Activated naive CD8-positive, alpha-beta T cell treated with anti-CD3 and anti-CD28 coated beads, Interleukin-2, amount 50 U/mL, for 24 hours (primary cell): ENCODE results near the gene ABLIM1.

Source experiments
- ATAC-seq: fragments of 150-1000 bp; cut with Tn5 transposase; one replicate; pipeline ENCODE4 v1.10.0; 2021
- DNase-seq: peaks from one replicate; pipeline ENCODE4 v3.0.0; 2021
- H3K27ac Mint-ChIP-seq: one replicate; pipeline ENCODE4 v1.8.0; 2021; ENCODE audit warnings: mild to moderate bottlenecking, mixed read lengths
- H3K27me3 Mint-ChIP-seq: one replicate; pipeline ENCODE4 v1.8.0; 2021; ENCODE audit warnings: mixed read lengths
- H3K36me3 Mint-ChIP-seq: one replicate; pipeline ENCODE4 v1.8.0; 2021; ENCODE audit warnings: low read depth, mixed read lengths
- H3K4me1 Mint-ChIP-seq: one replicate; pipeline ENCODE4 v1.8.0; 2021; ENCODE audit warnings: mixed read lengths
- H3K4me3 Mint-ChIP-seq: one replicate; pipeline ENCODE4 v1.8.0; 2021; ENCODE audit warnings: mild to moderate bottlenecking, moderate library complexity, mixed read lengths
- H3K9me3 Mint-ChIP-seq: one replicate; pipeline ENCODE4 v1.8.0; 2021; ENCODE audit warnings: mixed read lengths

Gene ABLIM1

DNA sequence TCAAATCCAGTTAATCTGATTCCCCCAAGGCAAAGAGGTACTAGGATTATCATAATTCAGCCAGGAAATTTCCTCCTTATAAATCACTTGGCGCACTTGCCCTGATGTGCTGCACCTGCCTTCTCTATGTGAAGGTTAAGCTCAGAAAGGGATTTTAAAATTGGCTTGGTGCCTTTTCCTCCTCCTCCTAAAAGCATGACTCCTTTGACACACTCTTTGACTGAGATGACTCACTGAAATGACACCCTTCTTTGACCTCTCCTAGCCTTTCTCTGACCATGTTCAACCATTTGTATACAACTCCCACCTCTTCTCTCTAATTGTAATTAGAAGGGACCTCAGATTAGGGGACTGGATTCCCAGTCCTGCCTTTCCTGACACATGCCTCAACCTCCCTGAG, 46.5 kb downstream of the ABLIM1 start:
- no peak overlapping the region for H3K4me3 Mint-ChIP-seq
- H3K4me1 Mint-ChIP-seq: peaks cover 7% of the 10 kb centered on the region
- peaks cover 4% of the 10 kb centered on the region for H3K27me3 Mint-ChIP-seq
- H3K36me3 Mint-ChIP-seq: no peaks in the 10 kb centered on the region
- no peak overlapping the region for H3K27ac Mint-ChIP-seq
- DNase-seq (no peak), ATAC-seq (no peak)
- H3K9me3 Mint-ChIP-seq: no peaks in the 10 kb centered on the region

GRCh38 chr10:114609518-114610426, 48.3 kb downstream of the ABLIM1 start:
- H3K27me3 Mint-ChIP-seq: no peaks in the 10 kb centered on the region
- no peak for ATAC-seq

GRCh38 chr10:114607358-114607998, 50.6 kb downstream of the ABLIM1 start:
- no peaks in the 10 kb centered on the region for H3K4me1 Mint-ChIP-seq
- H3K9me3 Mint-ChIP-seq: no peaks in the 10 kb centered on the region
- no peaks in the 10 kb centered on the region for H3K36me3 Mint-ChIP-seq
- ATAC-seq (no peak), DNase-seq (no peak)
- H3K27ac Mint-ChIP-seq: no peak overlapping the region
- H3K4me3 Mint-ChIP-seq: no peak overlapping the region
- no peaks in the 10 kb centered on the region for H3K27me3 Mint-ChIP-seq

More at GRCh38 chr10:114609518-114610426, 48.3 kb downstream of the ABLIM1 start:
- no peaks in the 10 kb centered on the region for H3K9me3 Mint-ChIP-seq
- no peaks in the 10 kb centered on the region for H3K36me3 Mint-ChIP-seq
- no peak for DNase-seq
- H3K4me3 Mint-ChIP-seq: no peak overlapping the region
- no peaks in the 10 kb centered on the region for H3K4me1 Mint-ChIP-seq
- H3K27ac Mint-ChIP-seq: no peak overlapping the region

- H3K27me3 Mint-ChIP-seq: no peaks in the 10 kb centered on the region
- ATAC-seq (no peak), DNase-seq (no peak)
- H3K4me1 Mint-ChIP-seq: no peaks in the 10 kb centered on the region
- H3K36me3 Mint-ChIP-seq: no peaks in the 10 kb centered on the region
- H3K27ac Mint-ChIP-seq: no peak overlapping the region
- H3K4me3 Mint-ChIP-seq: no peak overlapping the region
- no peaks in the 10 kb centered on the region for H3K9me3 Mint-ChIP-seq
Observed at GRCh38 chr10:114605155-114605797, 52.8 kb downstream of the ABLIM1 start.

GRCh38 chr10:114604357-114605130, 53.5 kb downstream of the ABLIM1 start:
- H3K27ac Mint-ChIP-seq: no peak overlapping the region
- no peaks in the 10 kb centered on the region for H3K36me3 Mint-ChIP-seq
- H3K9me3 Mint-ChIP-seq: no peaks in the 10 kb centered on the region

DNA sequence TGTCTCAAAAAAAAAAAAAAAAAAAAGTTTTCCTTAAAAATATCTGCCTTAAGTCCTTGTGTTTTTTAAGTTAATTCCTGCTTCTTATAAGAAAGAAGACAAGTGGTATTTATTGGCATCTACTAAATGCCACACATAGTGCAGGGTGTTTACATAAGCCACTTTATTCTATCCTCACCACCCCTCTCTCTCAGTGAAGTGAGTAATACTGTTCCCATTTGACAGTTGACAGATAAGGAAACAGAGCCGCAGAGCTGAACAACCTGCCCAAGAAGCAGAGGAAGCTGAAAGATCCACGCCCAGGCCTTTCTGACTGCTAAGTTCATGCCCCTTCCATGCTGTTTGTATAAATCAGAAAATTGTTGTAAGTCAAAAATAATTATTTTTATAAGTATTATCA, 54.1 kb downstream of the ABLIM1 start:
- Mint-ChIP-seq H3K27ac (no peak overlapping the region), H3K4me3 (no peak overlapping the region), H3K4me1 (no peaks in the 10 kb centered on the region), H3K9me3 (no peaks in the 10 kb centered on the region), H3K27me3 (no peaks in the 10 kb centered on the region), H3K36me3 (no peaks in the 10 kb centered on the region)
- no peak for DNase-seq
- ATAC-seq: no peak

More at GRCh38 chr10:114604357-114605130, 53.5 kb downstream of the ABLIM1 start:
- no peak for ATAC-seq
- Mint-ChIP-seq H3K4me1 (no peaks in the 10 kb centered on the region), H3K4me3 (no peak overlapping the region), H3K27me3 (no peaks in the 10 kb centered on the region)
- no peak for DNase-seq

DNA sequence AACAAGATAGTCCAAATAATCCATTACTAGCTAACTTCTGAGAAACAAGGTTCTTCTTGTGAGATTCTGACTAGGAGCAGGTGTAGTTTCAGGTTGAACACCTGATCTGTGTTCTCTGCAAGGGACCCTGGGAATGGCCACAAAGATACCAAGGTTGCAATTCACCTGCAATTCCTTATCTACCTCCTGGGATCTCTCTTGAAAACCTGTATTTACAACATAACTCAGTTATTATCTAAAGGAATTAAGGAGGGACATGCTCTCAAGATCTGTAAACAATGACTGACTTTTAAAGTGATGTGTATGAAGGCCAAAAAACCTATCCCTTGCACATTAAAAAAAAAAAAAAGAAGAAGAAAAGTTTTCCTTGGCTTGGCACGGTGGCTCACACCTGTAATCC, 54.8 kb downstream of the ABLIM1 start:
- H3K27ac Mint-ChIP-seq: no peak overlapping the region

DNA sequence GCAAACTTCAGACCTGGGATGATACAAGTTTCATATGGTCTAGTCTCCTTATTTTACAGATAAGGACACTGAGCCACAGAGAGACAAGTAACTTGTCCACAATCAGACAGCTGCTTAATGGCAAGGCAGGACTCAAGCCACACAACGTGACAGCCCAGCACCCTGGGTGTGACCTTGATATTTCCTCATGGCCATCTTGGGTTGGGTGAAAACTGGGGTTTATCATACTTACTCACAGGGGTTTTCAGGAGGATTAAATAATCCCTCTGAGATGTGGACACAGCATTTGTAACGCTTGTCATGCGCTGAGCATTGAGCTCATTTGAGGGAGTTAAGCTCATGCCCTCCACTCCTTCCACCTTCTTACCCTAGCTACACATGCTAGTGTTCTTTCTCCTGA, 58.0 kb downstream of the ABLIM1 start:
- H3K4me3 Mint-ChIP-seq: no peak overlapping the region
- ATAC-seq (no peak), DNase-seq (no peak)
- H3K27me3 Mint-ChIP-seq: no peaks in the 10 kb centered on the region
- no peak overlapping the region for H3K27ac Mint-ChIP-seq
- no peaks in the 10 kb centered on the region for H3K36me3 Mint-ChIP-seq
- no peaks in the 10 kb centered on the region for H3K9me3 Mint-ChIP-seq
- H3K4me1 Mint-ChIP-seq: no peaks in the 10 kb centered on the region

More for the DNA sequence above, 54.8 kb downstream of the ABLIM1 start:
- no peak overlapping the region for H3K4me3 Mint-ChIP-seq
- H3K36me3 Mint-ChIP-seq: no peaks in the 10 kb centered on the region
- H3K27me3 Mint-ChIP-seq: no peaks in the 10 kb centered on the region
- DNase-seq (no peak), ATAC-seq (no peak)
- no peaks in the 10 kb centered on the region for H3K9me3 Mint-ChIP-seq
- H3K4me1 Mint-ChIP-seq: no peaks in the 10 kb centered on the region

- no peaks in the 10 kb centered on the region for H3K9me3 Mint-ChIP-seq
- no peaks in the 10 kb centered on the region for H3K36me3 Mint-ChIP-seq
- no peak for DNase-seq
- peaks cover 5% of the 10 kb centered on the region for H3K27me3 Mint-ChIP-seq
- ATAC-seq: no peak
- no peak overlapping the region for H3K4me3 Mint-ChIP-seq
- H3K27ac Mint-ChIP-seq: no peak overlapping the region
- H3K4me1 Mint-ChIP-seq: no peaks in the 10 kb centered on the region
Observed at GRCh38 chr10:114596793-114597192, 61.3 kb downstream of the ABLIM1 start.

- peaks cover 5% of the 10 kb centered on the region for H3K27me3 Mint-ChIP-seq
- no peaks in the 10 kb centered on the region for H3K4me1 Mint-ChIP-seq
- ATAC-seq (no peak), DNase-seq (no peak)
- H3K4me3 Mint-ChIP-seq: no peak overlapping the region
- no peak overlapping the region for H3K27ac Mint-ChIP-seq
- H3K9me3 Mint-ChIP-seq: no peaks in the 10 kb centered on the region
- no peaks in the 10 kb centered on the region for H3K36me3 Mint-ChIP-seq
Observed at GRCh38 chr10:114593816-114594468, 64.1 kb downstream of the ABLIM1 start.

- no peaks in the 10 kb centered on the region for H3K4me1 Mint-ChIP-seq
- peaks cover 5% of the 10 kb centered on the region for H3K27me3 Mint-ChIP-seq
- DNase-seq (no peak), ATAC-seq (no peak)
- no peak overlapping the region for H3K4me3 Mint-ChIP-seq
- H3K9me3 Mint-ChIP-seq: no peaks in the 10 kb centered on the region
- H3K36me3 Mint-ChIP-seq: no peaks in the 10 kb centered on the region
- no peak overlapping the region for H3K27ac Mint-ChIP-seq
Observed at GRCh38 chr10:114593240-114593792, 64.8 kb downstream of the ABLIM1 start.

- no peak overlapping the region for H3K27ac Mint-ChIP-seq
- no peaks in the 10 kb centered on the region for H3K36me3 Mint-ChIP-seq
- no peak overlapping the region for H3K4me3 Mint-ChIP-seq
- ATAC-seq (no peak), DNase-seq (no peak)
- H3K4me1 Mint-ChIP-seq: no peaks in the 10 kb centered on the region
- no peaks in the 10 kb centered on the region for H3K9me3 Mint-ChIP-seq
- peaks cover 5% of the 10 kb centered on the region for H3K27me3 Mint-ChIP-seq
Observed at GRCh38 chr10:114590993-114591392, 67.1 kb downstream of the ABLIM1 start.

- Mint-ChIP-seq H3K27ac (no peak overlapping the region), H3K9me3 (no peaks in the 10 kb centered on the region), H3K27me3 (no peaks in the 10 kb centered on the region), H3K4me3 (no peak overlapping the region), H3K36me3 (no peaks in the 10 kb centered on the region), H3K4me1 (no peaks in the 10 kb centered on the region)
- no peak for DNase-seq
- ATAC-seq: no peak
Observed at GRCh38 chr10:114584419-114584818, 73.7 kb downstream of the ABLIM1 start.

DNA sequence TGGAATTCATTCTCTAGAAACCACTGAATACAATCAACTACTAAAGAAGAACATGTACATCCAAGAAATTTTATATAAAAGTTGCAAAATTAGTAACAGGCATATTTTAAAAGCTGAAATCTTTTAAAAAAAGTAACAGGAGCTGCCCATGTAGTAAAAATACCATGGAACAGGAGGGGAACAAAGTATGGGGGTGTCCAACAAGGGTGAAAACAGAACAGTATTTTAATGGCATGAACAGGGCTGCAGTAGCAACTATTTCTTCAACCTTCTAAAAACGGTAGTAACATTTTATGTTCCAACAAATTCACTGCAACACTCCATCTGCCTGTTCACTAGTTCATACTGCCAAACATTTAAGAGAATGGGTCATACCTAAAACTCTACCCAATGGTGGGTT, 77.0 kb downstream of the ABLIM1 start:
- Mint-ChIP-seq H3K36me3 (no peaks in the 10 kb centered on the region), H3K4me3 (no peak overlapping the region), H3K4me1 (no peaks in the 10 kb centered on the region), H3K27me3 (no peaks in the 10 kb centered on the region), H3K27ac (no peak overlapping the region), H3K9me3 (no peaks in the 10 kb centered on the region)
- no peak for ATAC-seq
- no peak for DNase-seq
